Nucleus accumbens (tissue), 56 donors: ENCODE data around the gene FAM236D.
"Not testable (repeated sequence)": the region's sequence is repeated elsewhere in the genome, so short reads cannot be mapped to it uniquely, and the experiment has no call there.

Experiments used
- DNase-seq, 56 donors: peaks; one replicate each; lab custom pipeline; 2025; lab: John Stamatoyannopoulos, UW

Gene FAM236D

GRCh38 chrX:72808110-72808509 lies at the start of gene FAM236D:
FAM236D (minus strand) TSS chrX:72808210; CDS start chrX:72808110, 100 bp downstream.
- not testable (repeated sequence) for DNase-seq

DNA sequence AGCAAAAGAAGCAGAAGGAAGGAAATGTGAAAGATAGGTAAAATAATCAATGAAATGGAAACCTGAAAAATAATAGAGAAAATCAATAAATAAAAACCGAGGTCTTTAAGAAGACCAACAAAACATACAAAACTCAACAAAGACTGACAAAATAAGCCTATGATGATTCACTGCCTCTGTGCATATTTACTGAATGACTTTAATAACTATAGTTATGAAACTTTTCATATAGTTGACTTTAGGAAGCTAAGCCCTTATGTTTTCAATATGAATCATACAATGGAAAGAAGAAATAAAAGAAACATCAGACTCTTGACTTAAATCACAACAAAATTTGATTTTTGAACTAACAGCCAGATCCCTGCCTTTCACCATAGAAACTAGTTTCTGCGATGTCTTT lies 29.5 kb upstream of the FAM236D start:
- DNase-seq: not testable (repeated sequence)

DNA sequence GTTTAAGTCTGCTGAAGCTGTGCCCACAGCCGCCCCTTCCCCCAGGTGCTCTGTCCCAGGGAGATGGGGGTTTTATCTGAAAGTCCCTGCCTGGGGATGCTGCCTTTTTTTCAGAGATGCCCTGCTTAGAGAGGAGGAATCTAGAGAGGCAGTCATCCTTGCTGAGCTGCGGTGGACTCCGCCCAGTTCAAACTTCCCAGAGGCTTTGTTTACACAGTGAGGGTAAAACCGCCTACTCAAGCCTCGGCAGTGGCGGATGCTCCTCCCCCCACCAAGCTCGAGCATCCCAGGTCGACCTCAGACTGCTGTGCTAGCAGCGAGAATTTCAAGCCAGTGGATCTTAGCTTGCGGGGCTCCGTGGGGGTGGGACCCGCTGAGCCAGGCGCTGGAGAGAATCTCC lies 22.7 kb upstream of the FAM236D start:
- not testable (repeated sequence) for DNase-seq

- not testable (repeated sequence) for DNase-seq
Observed at GRCh38 chrX:72790390-72790789, 17.6 kb downstream of the FAM236D start.

DNA sequence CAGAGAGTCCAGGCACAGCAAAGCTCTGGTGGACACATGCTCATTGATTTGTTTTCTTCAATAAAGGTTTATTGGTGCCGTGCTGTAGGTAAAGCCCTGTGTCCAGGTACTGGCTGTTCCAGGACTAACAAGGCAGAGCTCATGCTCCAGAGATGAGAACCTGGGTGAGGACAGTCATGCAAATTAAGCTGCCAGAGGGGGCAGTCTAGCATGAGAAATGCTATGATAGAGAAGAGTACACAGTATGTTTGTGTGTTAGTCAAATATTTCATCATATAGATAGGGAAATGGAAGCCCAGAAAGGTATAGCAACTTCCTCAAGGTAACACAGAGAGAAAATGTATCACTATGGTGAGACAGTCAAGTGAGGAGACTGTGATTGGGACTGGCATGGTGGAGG lies 19.9 kb downstream of the FAM236D start:
- not testable (repeated sequence) for DNase-seq

GRCh38 chrX:72783964-72784363 lies 24.0 kb downstream of the FAM236D start:
- not testable (repeated sequence) for DNase-seq

GRCh38 chrX:72783365-72783936 lies 24.6 kb downstream of the FAM236D start:
- not testable (repeated sequence) for DNase-seq

DNA sequence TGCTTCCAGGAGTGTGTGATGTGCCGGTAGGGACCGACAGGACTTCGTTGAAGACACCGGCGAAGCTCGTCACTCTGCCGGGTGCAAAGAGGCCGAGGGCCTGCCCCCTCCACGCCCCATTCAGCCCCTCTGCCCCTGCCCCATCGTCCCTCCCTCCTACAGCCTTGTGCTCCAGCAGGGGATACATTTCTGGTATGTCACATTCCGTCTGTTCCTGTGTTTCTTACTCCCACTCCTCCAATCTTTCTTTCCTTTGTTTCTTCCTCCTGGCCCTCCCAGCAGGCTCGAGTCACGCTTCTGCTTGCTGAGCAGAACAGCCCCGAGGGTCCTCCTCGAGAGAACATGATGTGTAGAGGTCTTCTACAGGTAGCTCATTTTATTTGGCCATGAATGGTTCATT lies 25.4 kb downstream of the FAM236D start, which contains the start of gene FAM236B:
FAM236B (minus strand) TSS at position 101 of the 400 bp plus-strand sequence; CDS start at position 1, 100 bp downstream.
- DNase-seq: not testable (repeated sequence)

DNA sequence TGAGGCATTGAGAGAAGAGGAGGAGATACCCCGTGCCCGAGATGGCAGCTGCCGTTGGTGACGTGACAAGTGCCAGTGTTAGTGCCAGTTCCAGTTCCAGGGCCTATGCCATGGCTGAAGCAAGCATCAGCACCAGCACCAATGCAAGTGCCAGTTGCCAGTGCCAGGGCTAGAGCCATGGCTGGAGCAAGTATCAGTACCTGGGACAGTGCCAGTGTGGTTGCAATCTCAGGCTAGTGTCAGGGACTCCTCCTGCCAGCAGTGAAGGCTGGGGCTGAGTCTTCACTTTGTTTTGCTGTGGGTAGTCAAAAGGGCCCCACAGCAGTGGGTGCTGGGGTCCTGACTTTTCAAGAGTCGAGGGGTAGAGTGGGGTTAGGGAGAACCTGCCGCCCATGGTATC lies 29.9 kb downstream of the FAM236D start:
- not testable (repeated sequence) for DNase-seq

DNA sequence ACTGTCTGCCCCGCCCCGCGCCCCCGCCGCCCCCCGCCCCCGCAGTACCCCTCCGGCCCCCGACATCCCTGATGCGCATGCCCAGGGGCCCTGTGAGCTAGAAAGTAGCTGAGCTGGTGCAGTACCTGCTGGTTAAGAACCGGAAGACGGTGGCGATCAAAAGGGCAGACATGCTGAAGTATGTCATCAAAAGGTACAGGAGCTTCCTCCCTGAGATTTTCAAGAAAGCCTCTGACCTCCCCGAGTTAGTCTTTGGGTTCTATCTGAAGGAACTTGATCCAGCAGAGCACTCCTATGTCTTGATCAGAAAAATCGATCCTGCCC lies 30.6 kb downstream of the FAM236D start:
- not testable (repeated sequence) for DNase-seq

DNA sequence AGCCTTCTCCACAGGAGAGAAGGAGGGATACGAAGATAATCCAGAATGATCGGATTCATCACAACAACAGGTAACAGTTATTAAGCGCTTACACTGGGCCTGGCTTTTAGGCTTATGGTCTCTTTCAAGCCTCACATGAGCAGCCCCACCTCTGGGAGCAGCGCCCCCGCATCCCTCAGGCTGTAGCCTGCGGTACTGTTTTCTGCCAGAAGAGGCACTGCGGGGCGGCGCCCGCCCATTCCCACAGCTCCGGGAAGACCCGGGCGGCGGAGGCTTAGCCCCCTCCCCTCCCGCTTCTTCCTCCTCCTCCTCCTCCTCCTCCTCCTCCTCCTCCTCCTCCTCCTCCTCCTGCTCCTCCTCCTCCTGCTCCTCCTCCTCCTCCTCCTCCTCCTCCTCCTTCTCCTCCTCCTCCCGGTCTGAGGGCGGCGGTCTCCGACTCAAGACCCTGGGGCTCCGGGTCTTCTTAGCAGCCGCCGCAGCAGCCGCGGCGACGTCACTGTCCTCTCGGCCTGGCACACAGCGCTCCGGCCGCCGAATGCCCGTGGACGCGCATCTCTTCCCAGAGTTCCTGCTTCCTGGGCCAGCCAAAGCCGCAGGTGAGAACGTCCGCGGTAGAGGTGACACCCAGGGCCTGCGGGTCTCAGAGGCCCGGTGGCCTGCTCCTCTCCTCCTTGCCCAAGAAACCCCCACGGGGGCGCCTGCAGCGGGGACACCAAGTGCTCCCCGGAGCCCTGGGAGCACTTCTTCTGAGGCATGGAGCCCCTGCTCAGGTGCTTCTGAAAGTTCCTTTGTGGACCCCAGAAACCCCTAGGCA lies 31.1 kb downstream of the FAM236D start, which contains the start of gene DMRTC1B:
DMRTC1B (plus strand) TSS at position 238 of the 814 bp plus-strand sequence. CDS start 68,246 bp downstream, outside the sequence.
- not testable (repeated sequence) for DNase-seq

GRCh38 chrX:72760454-72760853 lies 47.6 kb downstream of the FAM236D start:
- DNase-seq: not testable (repeated sequence)
